ENCODE measurements around the gene AUTS2. TPM values are rescaled to one million over a fixed set of nuclear protein-coding genes. Genes with fewer than 3 reads are reported as not detected.

Gene AUTS2
- total RNA-seq, 1 donor from 2014 or later: 56.0 TPM

- ATAC-seq (no peak), DNase-seq (no peak)
- H3K9me3 ChIP-seq: no peaks in the 10 kb centered on the region
- H3K4me1 ChIP-seq: no peaks in the 10 kb centered on the region
- H3K4me3 ChIP-seq: no peak overlapping the region
- no peak for TF ChIP-seq CTCF (IDR thresholded peaks at IDR 0.05)
- H3K27ac ChIP-seq: no peak overlapping the region
- no peaks in the 10 kb centered on the region for H3K36me3 ChIP-seq
- no peaks in the 10 kb centered on the region for H3K27me3 ChIP-seq
- intact Hi-C loops (cut with DNase I): no loop called here
Observed at GRCh38 chr7:70632400-70632799, 1034.1 kb downstream of the AUTS2 start.

GRCh38 chr7:70634071-70634470 is 1035.8 kb downstream of the AUTS2 start:
- no peaks in the 10 kb centered on the region for H3K36me3 ChIP-seq
- DNase-seq (no peak), ATAC-seq (no peak)
- TF ChIP-seq CTCF (IDR thresholded peaks at IDR 0.05): no peak
- no peaks in the 10 kb centered on the region for H3K27me3 ChIP-seq
- H3K27ac ChIP-seq: no peak overlapping the region
- H3K4me1 ChIP-seq: no peaks in the 10 kb centered on the region
- no peak overlapping the region for H3K4me3 ChIP-seq
- no peaks in the 10 kb centered on the region for H3K9me3 ChIP-seq
- intact Hi-C loops (cut with DNase I): no loop called here

GRCh38 chr7:70634610-70635068 is 1036.4 kb downstream of the AUTS2 start:
- TF ChIP-seq CTCF (IDR thresholded peaks at IDR 0.05): no peak
- H3K4me3 ChIP-seq: no peak overlapping the region
- no peak overlapping the region for H3K27ac ChIP-seq
- H3K36me3 ChIP-seq: no peaks in the 10 kb centered on the region
- no peaks in the 10 kb centered on the region for H3K9me3 ChIP-seq
- ATAC-seq: no peak
- intact Hi-C loops (cut with DNase I): no loop called here
- H3K4me1 ChIP-seq: no peaks in the 10 kb centered on the region
- no peak for DNase-seq
- H3K27me3 ChIP-seq: no peaks in the 10 kb centered on the region

- TF ChIP-seq CTCF (IDR thresholded peaks at IDR 0.05): no peak
- Histone ChIP-seq H3K9me3 (no peaks in the 10 kb centered on the region), H3K27ac (no peak overlapping the region), H3K4me3 (no peak overlapping the region), H3K36me3 (no peaks in the 10 kb centered on the region), H3K27me3 (no peaks in the 10 kb centered on the region), H3K4me1 (no peaks in the 10 kb centered on the region)
- ATAC-seq: no peak
- intact Hi-C loops (cut with DNase I): no loop called here
- DNase-seq: no peak
Observed at GRCh38 chr7:70635633-70636032, 1037.4 kb downstream of the AUTS2 start.

GRCh38 chr7:70636169-70636568 is 1037.9 kb downstream of the AUTS2 start:
- Histone ChIP-seq H3K4me3 (no peak overlapping the region), H3K27me3 (no peaks in the 10 kb centered on the region), H3K36me3 (no peaks in the 10 kb centered on the region), H3K27ac (no peak overlapping the region), H3K4me1 (no peaks in the 10 kb centered on the region), H3K9me3 (no peaks in the 10 kb centered on the region)
- intact Hi-C loops (cut with DNase I): no loop called here
- ATAC-seq (no peak), DNase-seq (no peak)
- no peak for TF ChIP-seq CTCF (IDR thresholded peaks at IDR 0.05)

- ATAC-seq (no peak), DNase-seq (no peak)
- Histone ChIP-seq H3K9me3 (no peaks in the 10 kb centered on the region), H3K4me3 (no peak overlapping the region), H3K36me3 (no peaks in the 10 kb centered on the region), H3K27me3 (no peaks in the 10 kb centered on the region), H3K27ac (no peak overlapping the region), H3K4me1 (no peaks in the 10 kb centered on the region)
- intact Hi-C loops (cut with DNase I): no loop called here
- no peak for TF ChIP-seq CTCF (IDR thresholded peaks at IDR 0.05)
Observed at GRCh38 chr7:70637726-70638125, 1039.5 kb downstream of the AUTS2 start.
